K562 (cell line): ENCODE results near the gene RFC5. TPM values are rescaled to one million over a fixed set of nuclear protein-coding genes. Genes with fewer than 3 reads are reported as not detected.

ENCODE experiments used
- ELF1 ChIP-seq: fragments of 200-800 bp; sonication (Bioruptor generic); IDR thresholded peaks from 2 replicates; pipeline ENCODE4 v1.6.1; 2016; ENCODE audit warnings: missing genetic modification characterization, missing compliant biosample characterization
- ELF4 ChIP-seq: fragments of 450-650 bp; formaldehyde crosslinking; IDR thresholded peaks from 2 replicates; pipeline ENCODE4 v1.4.0; 2022; ENCODE audit warnings: missing genetic modification characterization
- YY1 ChIP-seq, 3 experiments: IDR thresholded peaks; 2 replicates each; pipeline ENCODE4 v1.6.1; 2011; ENCODE audit warnings: low read length in 2 of 3, mild to moderate bottlenecking in 2 of 3, moderate library complexity in 2 of 3, borderline replicate concordance in 1 of 3, control low read depth in 1 of 3, low read depth in 1 of 3; ENCODE audit not compliant: insufficient read depth in 3 of 3, insufficient replicate concordance in 2 of 3, control insufficient read depth in 1 of 3, insufficient read length in 1 of 3; ENCODE audit errors: extremely low read depth in 1 of 3
- polyA plus RNA-seq, 8 experiments: library from polyadenylated mRNA; depleted of rRNA in 4 of 8; stranded (reverse) in 5 of 8; unstranded in 3 of 8; fragments of >200 nt; fragmentation: Nextera tagmentation in 2 of 8; fragmentation: Illumina TruSeq in 1 of 8; extraction: Ambion mirVana in 2 of 8; extraction: Trizol in 1 of 8; gene quantifications; 2 replicates each; pipeline versions ENCODE4 v1.2.1 to v1.2.3, GENCODE V29; 2011 to 2014; ENCODE audit warnings: inconsistent platforms in 1 of 8, missing spikeins in 1 of 8
- total RNA-seq, 7 experiments: library from RNA; depleted of rRNA in 6 of 7; stranded (reverse); fragments of >200 nt in 6 of 7; fragmentation: Illumina TruSeq in 2 of 7; extraction: Trizol in 2 of 7; gene quantifications; 2 replicates each; pipeline versions ENCODE4 v1.2.1 to v1.2.3, GENCODE V29; 2011 to 2021; ENCODE audit warnings: low replicate concordance in 1 of 7
- TF ChIP-seq, protein P1 (sequence below): fragments of 200-800 bp; sonication (Bioruptor generic); IDR thresholded peaks from 2 replicates; pipeline ENCODE4 v1.6.1; 2017; ENCODE audit warnings: missing genetic modification characterization, missing compliant biosample characterization
- TF ChIP-seq, protein P2 (sequence below), 2 experiments: fragments of 450-650 bp in 1 of 2; sonication (generic) in 1 of 2; formaldehyde crosslinking in 1 of 2; IDR thresholded peaks; 2 replicates each; pipeline versions ENCODE4 v1.7.1 to v1.9.0; 2016 to 2022; ENCODE audit warnings: inconsistent platforms in 1 of 2, mild to moderate bottlenecking in 1 of 2, missing genetic modification reagents in 1 of 2

Gene RFC5
- total and polyA plus RNA-seq, 9 of the 15 experiments (the other 6 are each of a cell fraction or from before 2014, with no cell fraction given), result 61.8 to 189 (median 92.9) TPM

DNA sequence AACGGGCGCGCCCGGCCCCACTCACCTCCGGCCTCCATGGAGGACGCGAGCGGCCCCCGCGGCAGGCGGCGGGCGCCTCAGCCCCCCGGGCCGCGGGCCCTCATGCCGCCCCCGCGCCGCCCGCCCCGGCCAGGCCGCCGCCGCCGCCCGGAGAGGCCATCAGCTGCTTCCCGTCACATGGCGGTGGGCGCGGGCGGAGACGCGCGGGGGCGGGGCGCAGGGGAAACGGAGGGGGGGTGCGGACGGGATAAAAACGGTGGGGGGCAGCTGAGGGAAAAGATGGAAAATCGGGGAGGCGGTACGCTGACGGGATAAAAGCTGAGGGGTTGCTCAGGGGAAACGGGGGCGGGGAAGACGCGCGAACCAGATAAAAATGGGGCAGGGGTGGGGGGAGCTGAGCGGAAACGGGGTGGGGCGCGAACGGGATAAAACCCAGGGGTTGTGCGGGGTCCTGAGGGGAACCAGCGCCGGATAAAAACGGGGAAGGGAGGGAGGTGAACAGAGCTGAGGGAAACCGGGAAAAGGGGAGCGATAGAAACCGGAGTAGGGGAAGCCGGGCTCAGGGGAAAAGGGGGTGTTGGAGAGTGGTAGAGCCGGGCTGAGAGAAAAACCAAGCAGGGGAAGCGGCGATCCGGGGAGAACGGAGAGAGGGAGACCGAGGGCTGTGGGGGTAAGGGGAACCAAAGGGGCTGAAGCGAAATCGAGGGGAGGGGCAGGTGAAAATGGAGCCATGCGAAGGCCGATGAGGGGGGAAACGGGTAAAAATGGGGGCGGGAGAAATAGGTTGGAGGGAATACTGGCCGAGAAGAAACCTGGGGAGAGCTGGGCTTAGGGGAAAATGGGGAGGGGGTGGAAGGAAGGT lies 44.7 kb downstream of the RFC5 start, which contains the start of gene WSB2 (continued):
- TF ChIP-seq ELF1 (tag) (peak; percentile 49; the same call in 1 of the 2 replicates), YY1 (IDR thresholded peaks at IDR 0.05; ENCODE audit: borderline replicate concordance in 1 of 3, control insufficient read depth in 1 of 3, extremely low read depth in 1 of 3, insufficient read depth in 3 of 3, insufficient read length in 1 of 3, insufficient replicate concordance in 2 of 3, low read depth in 1 of 3, low read length in 2 of 3) (peak in 1 of 3 experiments; percentile 29), ELF4 (CRISPR knock-in tag) (peak; percentile 81; the same call in 1 of the 2 replicates)
- TF ChIP-seq, protein P1, sequence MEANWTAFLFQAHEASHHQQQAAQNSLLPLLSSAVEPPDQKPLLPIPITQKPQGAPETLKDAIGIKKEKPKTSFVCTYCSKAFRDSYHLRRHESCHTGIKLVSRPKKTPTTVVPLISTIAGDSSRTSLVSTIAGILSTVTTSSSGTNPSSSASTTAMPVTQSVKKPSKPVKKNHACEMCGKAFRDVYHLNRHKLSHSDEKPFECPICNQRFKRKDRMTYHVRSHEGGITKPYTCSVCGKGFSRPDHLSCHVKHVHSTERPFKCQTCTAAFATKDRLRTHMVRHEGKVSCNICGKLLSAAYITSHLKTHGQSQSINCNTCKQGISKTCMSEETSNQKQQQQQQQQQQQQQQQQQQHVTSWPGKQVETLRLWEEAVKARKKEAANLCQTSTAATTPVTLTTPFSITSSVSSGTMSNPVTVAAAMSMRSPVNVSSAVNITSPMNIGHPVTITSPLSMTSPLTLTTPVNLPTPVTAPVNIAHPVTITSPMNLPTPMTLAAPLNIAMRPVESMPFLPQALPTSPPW, result peak; percentile 97
- TF ChIP-seq, protein P2, sequence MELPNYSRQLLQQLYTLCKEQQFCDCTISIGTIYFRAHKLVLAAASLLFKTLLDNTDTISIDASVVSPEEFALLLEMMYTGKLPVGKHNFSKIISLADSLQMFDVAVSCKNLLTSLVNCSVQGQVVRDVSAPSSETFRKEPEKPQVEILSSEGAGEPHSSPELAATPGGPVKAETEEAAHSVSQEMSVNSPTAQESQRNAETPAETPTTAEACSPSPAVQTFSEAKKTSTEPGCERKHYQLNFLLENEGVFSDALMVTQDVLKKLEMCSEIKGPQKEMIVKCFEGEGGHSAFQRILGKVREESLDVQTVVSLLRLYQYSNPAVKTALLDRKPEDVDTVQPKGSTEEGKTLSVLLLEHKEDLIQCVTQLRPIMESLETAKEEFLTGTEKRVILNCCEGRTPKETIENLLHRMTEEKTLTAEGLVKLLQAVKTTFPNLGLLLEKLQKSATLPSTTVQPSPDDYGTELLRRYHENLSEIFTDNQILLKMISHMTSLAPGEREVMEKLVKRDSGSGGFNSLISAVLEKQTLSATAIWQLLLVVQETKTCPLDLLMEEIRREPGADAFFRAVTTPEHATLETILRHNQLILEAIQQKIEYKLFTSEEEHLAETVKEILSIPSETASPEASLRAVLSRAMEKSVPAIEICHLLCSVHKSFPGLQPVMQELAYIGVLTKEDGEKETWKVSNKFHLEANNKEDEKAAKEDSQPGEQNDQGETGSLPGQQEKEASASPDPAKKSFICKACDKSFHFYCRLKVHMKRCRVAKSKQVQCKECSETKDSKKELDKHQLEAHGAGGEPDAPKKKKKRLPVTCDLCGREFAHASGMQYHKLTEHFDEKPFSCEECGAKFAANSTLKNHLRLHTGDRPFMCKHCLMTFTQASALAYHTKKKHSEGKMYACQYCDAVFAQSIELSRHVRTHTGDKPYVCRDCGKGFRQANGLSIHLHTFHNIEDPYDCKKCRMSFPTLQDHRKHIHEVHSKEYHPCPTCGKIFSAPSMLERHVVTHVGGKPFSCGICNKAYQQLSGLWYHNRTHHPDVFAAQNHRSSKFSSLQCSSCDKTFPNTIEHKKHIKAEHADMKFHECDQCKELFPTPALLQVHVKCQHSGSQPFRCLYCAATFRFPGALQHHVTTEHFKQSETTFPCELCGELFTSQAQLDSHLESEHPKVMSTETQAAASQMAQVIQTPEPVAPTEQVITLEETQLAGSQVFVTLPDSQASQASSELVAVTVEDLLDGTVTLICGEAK (IDR thresholded peaks at IDR 0.05), result 0 out of 2 replicates have a peak, but pooled peaks have one; percentile 29
- TF ChIP-seq, protein P2 (CRISPR knock-in tag; IDR thresholded peaks at IDR 0.05), result no peak
